ENCODE data around the gene IL27RA.
"Not testable (repeated sequence)": the region's sequence is repeated elsewhere in the genome, so short reads cannot be mapped to it uniquely, and the experiment has no call there.

Gene IL27RA

DNA sequence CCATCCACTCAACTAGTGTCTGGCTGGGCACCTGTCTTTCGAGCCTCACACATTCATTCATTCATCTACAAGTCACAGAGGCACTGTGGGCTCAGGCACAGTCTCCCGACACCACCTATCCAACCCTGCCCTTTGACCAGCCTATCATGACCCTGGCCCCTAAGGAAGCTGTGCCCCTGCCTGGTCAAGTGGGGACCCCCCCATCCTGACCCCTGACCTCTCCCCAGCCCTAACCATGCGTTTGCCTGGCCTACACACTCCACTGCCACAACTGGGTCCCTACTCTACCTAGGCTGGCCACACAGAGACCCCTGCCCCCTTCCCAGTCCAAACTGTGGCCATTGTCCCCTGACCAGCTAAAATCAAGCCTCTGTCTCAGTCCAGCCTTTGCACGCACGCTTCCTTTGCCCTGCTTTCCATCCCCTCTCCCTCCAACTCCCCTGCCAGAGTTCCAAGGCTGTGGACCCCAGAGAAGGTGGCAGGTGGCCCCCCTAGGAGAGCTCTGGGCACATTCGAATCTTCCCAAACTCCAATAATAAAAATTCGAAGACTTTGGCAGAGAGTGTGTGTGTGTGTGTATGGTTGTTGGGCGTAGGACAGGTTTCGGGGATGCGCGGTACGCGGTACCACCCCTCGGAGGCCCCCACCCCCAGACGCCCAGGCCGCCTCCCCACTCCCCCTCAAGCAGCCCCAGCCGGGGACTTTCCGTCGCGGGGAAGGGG, 404 bp upstream of the IL27RA start:
- no peak for DNase-seq (ENCODE audit: low read depth)

DNA sequence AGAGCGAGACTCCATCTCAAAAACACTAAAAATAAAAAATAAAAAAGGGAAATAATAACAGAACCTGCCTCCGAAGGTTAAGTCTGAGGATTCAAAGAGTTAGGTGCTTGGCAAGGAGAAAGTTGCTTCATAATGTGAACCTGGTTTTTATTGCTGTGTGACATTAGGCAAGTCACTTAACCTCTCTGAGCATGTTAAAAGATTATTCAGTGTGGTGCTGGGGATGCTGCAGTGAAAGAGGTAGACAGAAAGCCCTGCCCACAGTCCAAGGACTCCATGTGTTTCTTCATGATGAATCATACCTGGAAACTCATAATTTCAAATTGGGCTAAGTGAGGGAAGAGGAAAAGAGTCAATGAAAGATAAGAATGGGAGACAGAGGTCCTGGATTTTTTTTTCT, 2.4 kb downstream of the IL27RA start:
- no peak for DNase-seq (ENCODE audit: low read depth)

- not testable (repeated sequence) for DNase-seq (ENCODE audit: low read depth)
Observed at GRCh38 chr19:14035159-14035558, 3.6 kb downstream of the IL27RA start.

- DNase-seq (ENCODE audit: low read depth), result no peak
Observed at GRCh38 chr19:14035706-14036105, 4.1 kb downstream of the IL27RA start.

- no peak for DNase-seq (ENCODE audit: low read depth)
Observed at GRCh38 chr19:14039181-14039580, 7.6 kb downstream of the IL27RA start.

GRCh38 chr19:14042659-14043608, 11.4 kb downstream of the IL27RA start:
- DNase-seq (ENCODE audit: low read depth), result peak; percentile 69

GRCh38 chr19:14047866-14048265, 16.3 kb downstream of the IL27RA start:
- not testable (repeated sequence) for DNase-seq (ENCODE audit: low read depth)

- DNase-seq (ENCODE audit: low read depth), result no peak
Observed at GRCh38 chr19:14048443-14049153, 17.0 kb downstream of the IL27RA start.

- no peak for DNase-seq (ENCODE audit: low read depth)
Observed at GRCh38 chr19:14050512-14050911, 18.9 kb downstream of the IL27RA start.

GRCh38 chr19:14050961-14051360, 19.4 kb downstream of the IL27RA start:
- DNase-seq (ENCODE audit: low read depth), result not testable (repeated sequence)

- DNase-seq (ENCODE audit: low read depth), result no peak
Observed at GRCh38 chr19:14051980-14052379, 20.4 kb downstream of the IL27RA start.

- DNase-seq (ENCODE audit: low read depth), result no peak
Observed at GRCh38 chr19:14052470-14052869, 20.9 kb downstream of the IL27RA start.

DNA sequence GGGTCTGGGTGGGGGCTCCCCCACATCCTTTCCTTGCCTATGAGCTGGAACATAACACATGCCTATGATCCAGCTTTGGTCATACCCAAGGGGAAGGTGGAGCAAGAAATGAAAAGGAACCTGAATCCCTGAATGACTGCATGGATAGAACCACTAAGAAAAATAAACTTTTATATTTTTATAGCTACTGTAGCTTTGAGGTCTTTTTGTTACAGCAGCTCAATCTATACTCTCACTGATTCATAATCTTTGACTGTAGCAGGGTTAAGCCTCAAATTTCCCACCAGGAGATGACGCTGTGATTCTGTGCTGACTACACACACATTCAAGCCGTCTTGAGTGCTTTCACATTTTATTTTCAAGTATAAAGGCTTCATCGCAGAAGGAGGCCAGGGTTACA, 21.5 kb downstream of the IL27RA start:
- DNase-seq (ENCODE audit: low read depth), result no peak

DNA sequence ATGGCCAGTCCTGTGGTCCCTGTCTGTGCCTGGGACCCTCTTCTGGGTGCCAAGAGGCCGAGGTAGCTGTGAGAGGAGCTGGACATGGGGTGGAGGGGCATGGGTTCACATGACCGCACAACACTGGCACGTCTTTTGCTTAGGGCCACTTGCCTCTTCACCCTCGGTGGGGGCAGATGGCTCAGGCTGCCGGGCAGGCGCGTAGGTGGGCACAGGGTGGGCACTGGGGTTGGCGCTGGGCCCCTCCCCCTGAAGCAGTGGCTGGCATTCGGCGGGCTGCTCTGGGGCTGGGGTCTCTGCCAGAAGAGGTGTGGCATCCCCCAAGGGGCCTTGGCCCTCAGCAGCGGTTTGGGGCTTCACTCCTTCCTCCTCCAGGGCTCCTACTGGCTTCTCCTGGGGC, 21.9 kb downstream of the IL27RA start:
- no peak for DNase-seq (ENCODE audit: low read depth)

DNA sequence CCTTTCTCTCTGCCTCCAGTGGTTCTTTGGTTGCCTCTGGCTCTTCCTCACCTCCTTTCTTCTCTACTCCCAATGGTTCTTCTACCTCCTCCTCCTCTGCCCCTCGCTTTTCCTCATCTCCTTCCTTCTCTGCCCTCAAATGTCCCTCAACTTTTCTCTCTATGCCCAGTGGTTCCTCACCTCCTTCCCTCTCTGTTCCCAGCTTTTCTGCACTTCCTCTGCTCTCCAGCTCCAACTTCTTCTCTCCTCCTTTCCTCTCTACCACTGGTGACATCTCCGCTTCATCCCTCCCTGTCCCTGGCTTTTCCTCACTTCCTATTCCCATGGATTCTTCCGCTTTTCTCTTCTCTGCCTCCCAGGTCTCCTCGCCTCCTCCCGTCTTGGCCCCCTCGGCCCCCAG, 22.5 kb downstream of the IL27RA start:
- DNase-seq (ENCODE audit: low read depth), result no peak

DNA sequence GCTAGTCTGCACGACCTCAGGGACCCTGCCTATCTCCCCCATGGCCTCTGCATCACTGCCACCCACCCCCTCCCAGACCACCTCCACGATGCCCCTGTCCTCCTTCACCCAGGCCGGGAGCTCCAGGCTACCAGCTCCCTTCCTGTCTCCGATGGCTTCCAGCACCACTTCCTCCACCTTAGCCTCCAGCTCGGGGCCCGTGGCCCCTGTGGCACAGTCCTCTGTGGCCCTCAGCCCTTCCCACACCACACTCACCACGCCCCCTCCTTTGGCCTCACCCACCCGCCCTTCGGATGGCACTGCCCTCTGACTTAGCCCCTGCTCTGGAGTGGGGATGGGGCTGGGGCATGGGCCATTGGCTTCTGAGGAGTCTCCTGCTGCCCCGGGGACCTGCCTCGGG, 23.2 kb downstream of the IL27RA start:
- no peak for DNase-seq (ENCODE audit: low read depth)

DNA sequence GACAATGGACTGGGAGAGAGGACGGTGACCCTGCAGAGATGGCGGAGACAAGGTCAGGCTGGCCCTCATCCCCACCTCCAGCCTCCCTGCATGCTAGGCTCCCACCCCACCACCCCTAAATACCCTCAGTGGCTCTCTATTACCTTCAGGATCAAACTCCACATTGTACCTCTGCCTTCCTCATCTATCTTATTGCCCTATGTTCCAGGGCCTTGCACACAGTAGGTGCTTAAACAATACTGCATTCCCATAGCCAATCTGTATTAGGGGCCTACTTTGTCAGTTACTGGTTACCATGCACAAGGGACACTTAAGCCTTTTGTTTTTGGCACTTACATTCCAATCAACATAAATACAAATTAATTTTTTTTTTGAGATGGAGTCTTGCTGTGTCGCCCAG, 23.8 kb downstream of the IL27RA start:
- no peak for DNase-seq (ENCODE audit: low read depth)

DNA sequence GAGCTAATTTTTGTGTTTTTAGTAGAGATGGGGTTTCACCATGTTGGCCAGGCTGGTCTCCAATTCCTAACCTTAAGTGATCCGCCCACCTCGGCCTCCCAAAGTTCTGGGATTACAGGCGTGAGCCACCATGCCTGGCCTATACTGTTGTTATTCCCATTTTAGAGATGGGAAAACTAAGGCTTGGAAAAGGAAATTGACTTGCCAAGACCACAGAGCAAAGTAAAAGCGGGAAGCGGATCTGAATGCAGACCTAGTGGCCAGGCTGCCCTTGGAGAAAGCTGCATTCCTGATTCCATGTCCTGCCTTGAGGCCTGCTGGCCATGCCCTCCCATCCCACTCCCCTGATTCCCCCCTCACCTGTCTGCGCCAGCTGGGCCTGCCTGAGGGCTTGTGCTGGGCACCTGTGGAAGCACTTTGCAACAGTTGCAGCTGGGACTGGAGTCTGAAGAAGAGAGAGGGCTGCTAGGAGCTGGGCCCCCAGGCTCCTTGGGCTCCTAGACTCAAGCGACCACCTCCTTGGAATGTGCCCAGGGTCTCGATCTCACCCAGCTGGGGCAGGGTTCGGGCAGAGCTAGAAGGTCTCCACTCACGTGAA, 24.6 kb downstream of the IL27RA start:
- no peak for DNase-seq (ENCODE audit: low read depth)

- DNase-seq (ENCODE audit: low read depth), result no peak
Observed at GRCh38 chr19:14056741-14057356, 25.3 kb downstream of the IL27RA start.

- no peak for DNase-seq (ENCODE audit: low read depth)
Observed at GRCh38 chr19:14058182-14059092, 26.9 kb downstream of the IL27RA start.

- DNase-seq (ENCODE audit: low read depth), result no peak
Observed at GRCh38 chr19:14059093-14059480, 27.5 kb downstream of the IL27RA start.

Data from fibroblast of the conjunctiva (primary cell).